ENCODE data around the gene ADCY2. TPM values are rescaled to one million over a fixed set of nuclear protein-coding genes. Genes with fewer than 3 reads are reported as not detected.

Gene ADCY2
- total RNA-seq, 1 donor from 2014 or later, result 1.5 TPM

DNA sequence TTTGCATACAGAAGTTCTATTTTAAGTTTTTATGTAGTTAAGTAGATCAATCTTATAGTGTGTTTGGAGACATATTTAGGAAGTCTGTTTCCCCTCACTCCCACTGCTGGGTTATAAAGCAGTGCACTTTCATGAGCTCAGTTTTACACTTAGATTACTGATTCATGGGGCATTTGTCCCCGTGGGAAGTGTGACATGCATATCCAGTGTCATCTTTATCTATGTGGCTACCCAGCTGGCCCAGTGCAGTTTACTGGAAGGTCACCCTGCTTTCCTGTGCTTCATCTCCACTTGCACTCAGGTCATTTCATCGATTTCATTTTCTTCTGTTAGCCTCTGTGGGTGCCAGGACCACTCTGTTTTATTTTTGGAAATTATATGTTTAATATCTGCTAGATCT is 49.1 kb downstream of the ADCY2 start:
- H3K27ac Mint-ChIP-seq (ENCODE audit: unreplicated experiment), result no peak overlapping the region

DNA sequence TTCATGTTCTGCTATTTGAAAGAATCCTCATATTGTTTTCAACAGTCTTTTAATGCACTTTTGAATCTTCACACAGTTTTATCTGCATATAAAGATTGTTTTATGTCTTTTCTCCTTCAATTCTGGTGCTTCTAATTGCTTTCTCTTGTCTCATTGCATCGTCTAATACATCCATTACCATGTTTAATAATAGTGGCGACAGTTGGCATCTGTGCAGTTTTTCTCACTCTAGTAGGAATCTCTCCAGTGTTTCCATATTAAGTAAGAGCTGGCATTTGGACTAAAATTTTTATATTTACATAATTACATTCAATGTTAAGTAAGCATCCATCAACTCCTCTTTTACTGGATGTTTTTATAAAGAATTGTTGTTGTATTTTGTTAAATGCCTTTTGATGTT is 49.9 kb downstream of the ADCY2 start:
- DNase-seq (ENCODE audit: low spot score), result no peak
- H3K4me3 Mint-ChIP-seq (ENCODE audit: unreplicated experiment), result no peak overlapping the region
- no peaks in the 10 kb centered on the region for H3K36me3 Mint-ChIP-seq (ENCODE audit: low read depth, unreplicated experiment)
- no peaks in the 10 kb centered on the region for H3K27me3 Mint-ChIP-seq (ENCODE audit: unreplicated experiment)
- TF ChIP-seq, protein P1, sequence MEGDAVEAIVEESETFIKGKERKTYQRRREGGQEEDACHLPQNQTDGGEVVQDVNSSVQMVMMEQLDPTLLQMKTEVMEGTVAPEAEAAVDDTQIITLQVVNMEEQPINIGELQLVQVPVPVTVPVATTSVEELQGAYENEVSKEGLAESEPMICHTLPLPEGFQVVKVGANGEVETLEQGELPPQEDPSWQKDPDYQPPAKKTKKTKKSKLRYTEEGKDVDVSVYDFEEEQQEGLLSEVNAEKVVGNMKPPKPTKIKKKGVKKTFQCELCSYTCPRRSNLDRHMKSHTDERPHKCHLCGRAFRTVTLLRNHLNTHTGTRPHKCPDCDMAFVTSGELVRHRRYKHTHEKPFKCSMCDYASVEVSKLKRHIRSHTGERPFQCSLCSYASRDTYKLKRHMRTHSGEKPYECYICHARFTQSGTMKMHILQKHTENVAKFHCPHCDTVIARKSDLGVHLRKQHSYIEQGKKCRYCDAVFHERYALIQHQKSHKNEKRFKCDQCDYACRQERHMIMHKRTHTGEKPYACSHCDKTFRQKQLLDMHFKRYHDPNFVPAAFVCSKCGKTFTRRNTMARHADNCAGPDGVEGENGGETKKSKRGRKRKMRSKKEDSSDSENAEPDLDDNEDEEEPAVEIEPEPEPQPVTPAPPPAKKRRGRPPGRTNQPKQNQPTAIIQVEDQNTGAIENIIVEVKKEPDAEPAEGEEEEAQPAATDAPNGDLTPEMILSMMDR (IDR thresholded peaks at IDR 0.05; ENCODE audit: unreplicated experiment), result no peak
- no peaks in the 10 kb centered on the region for H3K9me3 Mint-ChIP-seq (ENCODE audit: unreplicated experiment)
- H3K27ac Mint-ChIP-seq (ENCODE audit: unreplicated experiment), result no peak overlapping the region
- H3K4me1 Mint-ChIP-seq (ENCODE audit: unreplicated experiment), result no peaks in the 10 kb centered on the region

More for the DNA sequence above, 49.1 kb downstream of the ADCY2 start:
- no peaks in the 10 kb centered on the region for H3K4me1 Mint-ChIP-seq (ENCODE audit: unreplicated experiment)
- no peaks in the 10 kb centered on the region for H3K9me3 Mint-ChIP-seq (ENCODE audit: unreplicated experiment)
- H3K36me3 Mint-ChIP-seq (ENCODE audit: low read depth, unreplicated experiment), result no peaks in the 10 kb centered on the region
- no peak overlapping the region for H3K4me3 Mint-ChIP-seq (ENCODE audit: unreplicated experiment)
- no peaks in the 10 kb centered on the region for H3K27me3 Mint-ChIP-seq (ENCODE audit: unreplicated experiment)
- TF ChIP-seq, protein P1 (IDR thresholded peaks at IDR 0.05; ENCODE audit: unreplicated experiment), result no peak
- no peak for DNase-seq (ENCODE audit: low spot score)

DNA sequence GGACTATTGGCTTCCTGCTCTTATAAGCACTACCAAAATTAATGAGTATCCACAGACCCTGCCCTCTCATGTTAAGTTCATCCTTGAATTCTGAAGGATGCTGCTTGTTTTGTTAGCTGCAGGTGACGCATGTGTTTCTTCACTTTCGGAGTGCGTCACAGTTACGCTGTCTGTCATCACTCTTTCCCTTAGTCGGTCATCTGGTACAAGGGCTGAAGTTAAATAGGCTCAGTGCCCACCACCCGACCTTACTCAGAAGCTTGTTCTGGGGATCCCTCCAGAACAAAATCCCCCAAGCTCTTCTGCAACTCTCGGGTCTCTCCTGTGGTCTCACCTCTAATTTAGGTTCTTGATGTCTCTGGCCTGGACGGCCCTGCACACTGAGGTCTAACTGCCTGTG is 51.0 kb downstream of the ADCY2 start:
- no peak overlapping the region for H3K27ac Mint-ChIP-seq (ENCODE audit: unreplicated experiment)

DNA sequence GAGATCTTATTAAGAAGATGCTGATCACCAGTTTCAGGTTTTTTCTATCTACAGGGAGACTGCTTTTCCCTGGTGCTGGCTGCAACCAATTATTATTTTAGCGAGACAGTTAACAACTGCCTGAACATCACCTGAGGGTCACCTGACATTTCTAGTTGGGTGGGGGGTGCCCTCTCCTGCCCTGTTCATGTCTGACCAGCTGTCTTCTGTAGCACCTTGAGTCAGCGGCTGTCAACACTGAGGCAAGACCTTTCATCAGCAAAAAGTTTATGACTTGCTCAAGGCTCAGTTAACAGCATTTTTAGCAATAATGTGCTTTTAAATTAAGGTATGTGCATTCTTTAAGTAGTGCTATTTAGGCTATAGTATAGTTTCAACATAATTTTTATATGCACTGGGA is 58.0 kb downstream of the ADCY2 start:
- H3K4me3 Mint-ChIP-seq (ENCODE audit: unreplicated experiment), result no peak overlapping the region
- H3K4me1 Mint-ChIP-seq (ENCODE audit: unreplicated experiment), result no peaks in the 10 kb centered on the region
- H3K27ac Mint-ChIP-seq (ENCODE audit: unreplicated experiment), result no peak overlapping the region
- TF ChIP-seq, protein P1 (IDR thresholded peaks at IDR 0.05; ENCODE audit: unreplicated experiment), result no peak
- DNase-seq (ENCODE audit: low spot score), result no peak
- H3K9me3 Mint-ChIP-seq (ENCODE audit: unreplicated experiment), result no peaks in the 10 kb centered on the region
- peaks cover 2% of the 10 kb centered on the region for H3K27me3 Mint-ChIP-seq (ENCODE audit: unreplicated experiment)
- H3K36me3 Mint-ChIP-seq (ENCODE audit: low read depth, unreplicated experiment), result no peaks in the 10 kb centered on the region

More for the DNA sequence above, 51.0 kb downstream of the ADCY2 start:
- Mint-ChIP-seq H3K9me3 (ENCODE audit: unreplicated experiment) (no peaks in the 10 kb centered on the region), H3K4me1 (ENCODE audit: unreplicated experiment) (no peaks in the 10 kb centered on the region), H3K27me3 (ENCODE audit: unreplicated experiment) (no peaks in the 10 kb centered on the region), H3K4me3 (ENCODE audit: unreplicated experiment) (no peak overlapping the region), H3K36me3 (ENCODE audit: low read depth, unreplicated experiment) (no peaks in the 10 kb centered on the region)
- TF ChIP-seq, protein P1 (IDR thresholded peaks at IDR 0.05; ENCODE audit: unreplicated experiment), result no peak
- DNase-seq (ENCODE audit: low spot score), result no peak

DNA sequence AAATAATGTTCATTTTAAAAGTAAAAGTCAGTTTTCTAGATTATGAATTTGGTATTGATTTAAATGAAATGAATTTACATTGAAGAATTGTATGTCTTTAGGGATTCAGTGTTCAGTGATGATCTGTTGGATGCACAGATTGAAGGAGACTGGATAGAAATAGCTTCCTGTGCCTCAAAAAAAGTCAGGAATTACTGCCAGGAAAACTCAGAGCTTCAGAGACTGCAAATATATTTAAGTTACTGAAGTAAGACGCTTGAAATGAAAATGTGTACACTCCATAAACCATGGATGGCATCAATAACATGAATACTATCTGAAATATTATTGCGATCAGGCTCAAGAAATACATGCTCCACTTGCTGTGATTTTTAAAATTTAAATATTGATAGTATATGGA is 60.3 kb downstream of the ADCY2 start:
- no peaks in the 10 kb centered on the region for H3K9me3 Mint-ChIP-seq (ENCODE audit: unreplicated experiment)
- H3K27ac Mint-ChIP-seq (ENCODE audit: unreplicated experiment), result no peak overlapping the region
- H3K4me1 Mint-ChIP-seq (ENCODE audit: unreplicated experiment), result no peaks in the 10 kb centered on the region
- no peaks in the 10 kb centered on the region for H3K36me3 Mint-ChIP-seq (ENCODE audit: low read depth, unreplicated experiment)
- DNase-seq (ENCODE audit: low spot score), result no peak
- peaks cover 4% of the 10 kb centered on the region for H3K27me3 Mint-ChIP-seq (ENCODE audit: unreplicated experiment)
- H3K4me3 Mint-ChIP-seq (ENCODE audit: unreplicated experiment), result no peak overlapping the region
- TF ChIP-seq, protein P1 (IDR thresholded peaks at IDR 0.05; ENCODE audit: unreplicated experiment), result no peak

Measured in endothelial cell (in vitro differentiated cells).